ENCODE data around the gene PCDHGB1.

Gene PCDHGB1

DNA sequence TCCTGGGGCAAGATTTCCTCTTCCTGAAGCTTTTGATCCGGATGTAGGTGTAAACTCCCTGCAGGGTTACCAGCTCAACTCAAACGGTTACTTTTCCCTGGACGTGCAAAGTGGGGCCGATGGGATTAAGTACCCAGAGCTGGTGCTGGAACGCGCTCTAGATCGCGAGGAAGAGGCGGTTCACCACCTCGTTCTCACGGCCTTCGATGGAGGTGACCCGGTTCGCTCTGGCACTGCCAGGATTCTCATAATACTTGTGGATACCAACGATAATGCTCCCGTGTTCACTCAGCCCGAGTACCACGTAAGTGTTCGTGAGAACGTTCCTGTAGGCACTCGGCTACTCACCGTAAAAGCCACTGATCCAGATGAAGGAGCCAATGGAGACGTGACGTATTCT, 5.7 kb downstream of the PCDHGB1 start:
- TF ChIP-seq TAF1 (IDR thresholded peaks at IDR 0.05; ENCODE audit: borderline replicate concordance, low read depth, low read length) (no peak), POLR2A (IDR thresholded peaks at IDR 0.05; ENCODE audit: low read depth, low read length) (no peak), POLR2AphosphoS5 (IDR thresholded peaks at IDR 0.05; ENCODE audit: low read depth, low read length) (no peak)
- DNase-seq (ENCODE audit: insufficient read length) (no peak), FAIRE-seq (no peak)

DNA sequence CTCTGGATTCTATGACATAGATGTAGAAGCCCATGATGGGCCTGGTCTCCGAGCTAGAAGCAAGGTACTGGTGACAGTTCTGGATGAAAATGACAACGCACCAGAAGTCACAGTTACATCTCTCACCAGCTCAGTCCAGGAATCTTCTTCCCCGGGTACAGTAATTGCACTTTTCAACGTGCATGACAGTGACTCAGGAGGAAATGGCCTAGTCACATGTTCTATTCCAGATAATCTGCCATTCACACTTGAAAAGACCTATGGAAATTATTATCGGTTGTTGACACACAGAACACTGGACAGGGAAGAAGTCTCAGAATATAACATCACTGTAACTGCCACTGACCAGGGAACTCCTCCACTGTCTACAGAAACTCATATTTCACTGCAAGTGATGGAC, 6.2 kb downstream of the PCDHGB1 start:
- FAIRE-seq (no peak), DNase-seq (ENCODE audit: insufficient read length) (no peak)
- TF ChIP-seq POLR2A (IDR thresholded peaks at IDR 0.05; ENCODE audit: low read depth, low read length) (no peak), POLR2AphosphoS5 (IDR thresholded peaks at IDR 0.05; ENCODE audit: low read depth, low read length) (no peak), TAF1 (IDR thresholded peaks at IDR 0.05; ENCODE audit: borderline replicate concordance, low read depth, low read length) (no peak)

DNA sequence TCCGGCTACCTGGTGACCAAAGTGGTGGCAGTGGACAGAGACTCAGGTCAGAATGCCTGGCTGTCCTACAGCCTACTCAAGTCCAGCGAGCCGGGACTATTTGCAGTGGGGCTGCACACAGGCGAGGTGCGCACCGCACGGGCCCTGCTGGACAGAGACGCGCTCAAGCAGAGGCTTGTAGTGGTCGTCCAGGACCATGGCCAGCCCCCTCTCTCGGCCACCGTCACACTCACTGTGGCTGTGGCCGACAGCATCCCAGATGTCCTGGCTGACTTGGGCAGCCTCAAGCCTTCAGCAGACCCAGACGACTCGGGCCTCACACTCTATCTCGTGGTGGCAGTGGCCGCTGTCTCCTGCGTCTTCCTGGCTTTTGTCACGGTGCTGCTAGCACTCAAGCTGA, 7.1 kb downstream of the PCDHGB1 start:
- TF ChIP-seq TAF1 (IDR thresholded peaks at IDR 0.05; ENCODE audit: borderline replicate concordance, low read depth, low read length) (no peak), POLR2A (IDR thresholded peaks at IDR 0.05; ENCODE audit: low read depth, low read length) (no peak), POLR2AphosphoS5 (IDR thresholded peaks at IDR 0.05; ENCODE audit: low read depth, low read length) (no peak)
- FAIRE-seq: no peak
- DNase-seq (ENCODE audit: insufficient read length): no peak

- FAIRE-seq (no peak), DNase-seq (ENCODE audit: insufficient read length) (no peak)
- TF ChIP-seq POLR2AphosphoS5 (IDR thresholded peaks at IDR 0.05; ENCODE audit: low read depth, low read length): no peak
- no peak for TF ChIP-seq POLR2A (IDR thresholded peaks at IDR 0.05; ENCODE audit: low read depth, low read length)
- TF ChIP-seq TAF1 (IDR thresholded peaks at IDR 0.05; ENCODE audit: borderline replicate concordance, low read depth, low read length): no peak
These were observed 10.0 kb downstream of the PCDHGB1 start, which contains the start of gene PCDHGB2 for GRCh38 chr5:141359790-141360426. TSS of gene PCDHGB2 (plus strand) at chr5:141359994. CDS start at chr5:141360136, 142 bp downstream.

DNA sequence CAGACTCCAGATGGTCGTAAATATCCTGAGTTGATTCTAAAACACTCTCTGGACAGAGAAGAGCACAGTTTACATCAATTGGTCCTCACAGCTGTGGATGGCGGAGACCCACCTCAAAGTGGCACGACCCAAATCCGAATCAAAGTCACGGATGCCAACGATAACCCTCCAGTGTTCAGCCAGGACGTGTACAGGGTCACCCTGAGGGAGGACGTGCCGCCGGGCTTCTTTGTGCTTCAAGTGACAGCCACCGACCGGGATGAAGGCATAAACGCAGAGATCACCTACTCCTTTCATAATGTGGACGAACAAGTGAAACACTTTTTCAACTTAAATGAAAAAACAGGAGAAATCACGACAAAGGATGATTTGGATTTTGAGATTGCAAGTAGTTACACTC, 10.8 kb downstream of the PCDHGB1 start:
- TF ChIP-seq POLR2A (IDR thresholded peaks at IDR 0.05; ENCODE audit: low read depth, low read length): no peak
- TF ChIP-seq TAF1 (IDR thresholded peaks at IDR 0.05; ENCODE audit: borderline replicate concordance, low read depth, low read length): no peak
- TF ChIP-seq POLR2AphosphoS5 (IDR thresholded peaks at IDR 0.05; ENCODE audit: low read depth, low read length): no peak
- DNase-seq (ENCODE audit: insufficient read length) (no peak), FAIRE-seq (no peak)

- DNase-seq (ENCODE audit: insufficient read length) (no peak), FAIRE-seq (no peak)
- TF ChIP-seq POLR2AphosphoS5 (IDR thresholded peaks at IDR 0.05; ENCODE audit: low read depth, low read length) (no peak), POLR2A (IDR thresholded peaks at IDR 0.05; ENCODE audit: low read depth, low read length) (no peak), TAF1 (IDR thresholded peaks at IDR 0.05; ENCODE audit: borderline replicate concordance, low read depth, low read length) (no peak)
These were observed 12.8 kb downstream of the PCDHGB1 start for GRCh38 chr5:141362719-141363118.

DNA sequence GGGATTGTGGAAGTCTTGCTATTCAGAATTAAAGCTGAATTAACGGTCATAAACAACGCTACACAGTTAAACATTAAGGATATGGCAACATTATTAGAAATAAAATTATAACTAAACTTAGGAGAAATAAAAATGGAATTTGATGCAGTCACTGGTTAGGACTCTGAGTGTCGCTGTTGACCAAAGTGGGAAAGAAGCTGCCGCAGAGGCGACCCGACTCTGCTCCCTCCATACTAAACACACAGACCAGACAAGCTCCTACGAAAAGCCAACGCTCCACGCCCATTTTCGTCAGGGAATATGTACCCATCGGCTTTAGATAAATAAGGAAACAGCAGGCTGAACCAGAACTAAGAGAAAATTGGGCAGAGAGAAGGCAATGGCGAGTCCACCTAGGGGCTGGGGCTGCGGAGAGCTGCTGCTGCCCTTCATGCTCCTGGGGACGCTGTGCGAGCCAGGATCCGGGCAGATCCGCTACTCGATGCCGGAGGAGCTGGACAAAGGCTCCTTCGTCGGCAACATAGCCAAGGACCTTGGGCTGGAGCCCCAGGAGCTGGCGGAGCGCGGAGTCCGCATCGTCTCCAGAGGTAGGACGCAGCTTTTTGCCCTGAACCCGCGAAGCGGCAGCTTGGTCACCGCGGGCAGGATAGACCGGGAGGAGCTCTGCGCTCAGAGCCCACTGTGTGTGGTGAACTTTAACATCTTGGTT, 14.2 kb downstream of the PCDHGB1 start, which contains the start of gene PCDHGA5:
Gene PCDHGA5, plus strand, starts transcription at position 211 of the 709 bp plus-strand sequence. Its CDS starts 169 bp downstream, at position 380.
- TF ChIP-seq POLR2AphosphoS5 (IDR thresholded peaks at IDR 0.05; ENCODE audit: low read depth, low read length): no peak
- TF ChIP-seq POLR2A (IDR thresholded peaks at IDR 0.05; ENCODE audit: low read depth, low read length): no peak
- TF ChIP-seq TAF1 (IDR thresholded peaks at IDR 0.05; ENCODE audit: borderline replicate concordance, low read depth, low read length): no peak
- FAIRE-seq (no peak), DNase-seq (ENCODE audit: insufficient read length) (no peak)

DNA sequence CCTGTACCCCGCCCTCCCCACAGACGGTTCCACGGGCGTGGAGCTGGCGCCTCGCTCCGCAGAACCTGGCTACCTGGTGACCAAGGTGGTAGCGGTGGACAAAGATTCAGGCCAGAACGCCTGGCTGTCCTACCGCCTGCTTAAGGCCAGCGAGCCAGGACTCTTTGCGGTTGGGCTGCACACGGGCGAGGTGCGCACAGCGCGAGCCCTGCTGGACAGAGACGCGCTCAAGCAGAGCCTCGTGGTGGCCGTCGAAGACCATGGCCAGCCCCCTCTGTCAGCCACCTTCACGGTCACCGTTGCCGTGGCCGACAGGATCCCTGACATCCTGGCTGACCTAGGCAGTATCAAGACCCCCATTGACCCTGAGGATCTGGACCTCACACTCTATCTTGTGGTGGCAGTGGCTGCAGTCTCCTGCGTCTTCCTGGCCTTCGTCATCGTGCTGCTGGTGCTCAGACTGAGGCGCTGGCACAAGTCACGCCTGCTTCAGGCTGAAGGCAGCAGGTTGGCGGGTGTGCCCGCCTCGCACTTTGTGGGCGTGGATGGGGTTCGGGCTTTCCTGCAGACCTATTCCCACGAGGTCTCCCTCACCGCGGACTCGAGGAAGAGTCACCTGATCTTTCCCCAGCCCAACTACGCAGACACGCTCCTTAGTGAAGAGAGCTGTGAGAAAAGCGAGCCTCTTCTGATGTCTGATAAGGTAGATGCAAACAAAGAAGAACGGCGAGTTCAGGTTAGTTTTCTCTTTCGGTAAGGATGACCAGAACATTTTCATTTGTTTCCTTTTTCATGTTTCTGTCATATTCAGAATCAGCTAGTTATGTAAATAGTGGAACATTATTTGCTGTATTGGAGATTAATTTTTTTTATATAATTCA, 16.4 kb downstream of the PCDHGB1 start:
- FAIRE-seq (no peak), DNase-seq (ENCODE audit: insufficient read length) (no peak)
- TF ChIP-seq POLR2AphosphoS5 (IDR thresholded peaks at IDR 0.05; ENCODE audit: low read depth, low read length) (no peak), TAF1 (IDR thresholded peaks at IDR 0.05; ENCODE audit: borderline replicate concordance, low read depth, low read length) (no peak), POLR2A (IDR thresholded peaks at IDR 0.05; ENCODE audit: low read depth, low read length) (no peak)

DNA sequence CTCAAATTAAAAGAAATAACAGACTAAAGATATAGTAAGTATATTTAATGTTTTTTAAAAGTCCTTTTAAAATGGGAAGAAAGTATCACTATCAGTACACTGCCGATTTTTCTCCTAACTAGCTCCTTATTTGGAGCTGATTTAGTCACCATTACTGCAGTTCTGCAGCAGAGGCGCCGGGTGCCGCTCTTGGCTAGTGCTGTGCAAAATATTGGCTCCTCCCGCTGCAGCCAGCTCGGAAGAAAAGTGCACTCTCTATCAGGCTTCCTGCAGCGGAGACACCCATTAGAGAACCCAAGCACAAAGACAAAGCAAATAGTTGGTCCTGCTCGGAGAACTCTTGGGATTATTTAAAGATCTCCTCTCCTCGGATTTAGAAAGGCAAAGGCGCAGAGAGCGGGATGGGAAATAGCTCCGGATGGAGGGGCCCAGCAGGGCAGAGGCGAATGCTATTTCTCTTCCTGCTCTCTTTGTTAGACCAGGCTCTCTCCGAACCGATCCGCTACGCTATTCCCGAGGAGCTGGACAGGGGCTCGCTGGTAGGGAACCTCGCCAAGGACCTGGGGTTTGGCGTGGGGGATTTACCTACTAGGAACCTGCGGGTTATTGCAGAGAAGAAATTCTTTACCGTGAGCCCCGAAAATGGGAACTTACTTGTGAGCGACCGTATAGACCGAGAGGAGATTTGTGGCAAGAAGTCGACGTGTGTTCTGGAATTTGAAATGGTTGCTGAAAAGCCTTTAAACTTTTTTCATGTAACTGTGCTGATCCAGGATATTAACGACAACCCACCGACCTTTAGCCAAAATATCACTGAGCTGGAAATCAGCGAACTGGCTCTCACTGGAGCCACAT, 20.3 kb downstream of the PCDHGB1 start, which contains the start of gene PCDHGB3:
Gene PCDHGB3, plus strand, starts transcription at position 249 of the 855 bp plus-strand sequence. Its CDS starts 153 bp downstream, at position 402.
- DNase-seq (ENCODE audit: insufficient read length): no peak
- FAIRE-seq: peak; percentile 56

More for the DNA sequence above, 20.3 kb downstream of the PCDHGB1 start, which contains the start of gene PCDHGB3:
- TF ChIP-seq POLR2A (IDR thresholded peaks at IDR 0.05; ENCODE audit: low read depth, low read length) (peak; percentile 27; the same call in 1 of the 2 replicates), TAF1 (IDR thresholded peaks at IDR 0.05; ENCODE audit: borderline replicate concordance, low read depth, low read length) (no peak)
